ENCODE results near the gene PLEKHN1.

Gene PLEKHN1, protein sequence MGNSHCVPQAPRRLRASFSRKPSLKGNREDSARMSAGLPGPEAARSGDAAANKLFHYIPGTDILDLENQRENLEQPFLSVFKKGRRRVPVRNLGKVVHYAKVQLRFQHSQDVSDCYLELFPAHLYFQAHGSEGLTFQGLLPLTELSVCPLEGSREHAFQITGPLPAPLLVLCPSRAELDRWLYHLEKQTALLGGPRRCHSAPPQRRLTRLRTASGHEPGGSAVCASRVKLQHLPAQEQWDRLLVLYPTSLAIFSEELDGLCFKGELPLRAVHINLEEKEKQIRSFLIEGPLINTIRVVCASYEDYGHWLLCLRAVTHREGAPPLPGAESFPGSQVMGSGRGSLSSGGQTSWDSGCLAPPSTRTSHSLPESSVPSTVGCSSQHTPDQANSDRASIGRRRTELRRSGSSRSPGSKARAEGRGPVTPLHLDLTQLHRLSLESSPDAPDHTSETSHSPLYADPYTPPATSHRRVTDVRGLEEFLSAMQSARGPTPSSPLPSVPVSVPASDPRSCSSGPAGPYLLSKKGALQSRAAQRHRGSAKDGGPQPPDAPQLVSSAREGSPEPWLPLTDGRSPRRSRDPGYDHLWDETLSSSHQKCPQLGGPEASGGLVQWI

DNA sequence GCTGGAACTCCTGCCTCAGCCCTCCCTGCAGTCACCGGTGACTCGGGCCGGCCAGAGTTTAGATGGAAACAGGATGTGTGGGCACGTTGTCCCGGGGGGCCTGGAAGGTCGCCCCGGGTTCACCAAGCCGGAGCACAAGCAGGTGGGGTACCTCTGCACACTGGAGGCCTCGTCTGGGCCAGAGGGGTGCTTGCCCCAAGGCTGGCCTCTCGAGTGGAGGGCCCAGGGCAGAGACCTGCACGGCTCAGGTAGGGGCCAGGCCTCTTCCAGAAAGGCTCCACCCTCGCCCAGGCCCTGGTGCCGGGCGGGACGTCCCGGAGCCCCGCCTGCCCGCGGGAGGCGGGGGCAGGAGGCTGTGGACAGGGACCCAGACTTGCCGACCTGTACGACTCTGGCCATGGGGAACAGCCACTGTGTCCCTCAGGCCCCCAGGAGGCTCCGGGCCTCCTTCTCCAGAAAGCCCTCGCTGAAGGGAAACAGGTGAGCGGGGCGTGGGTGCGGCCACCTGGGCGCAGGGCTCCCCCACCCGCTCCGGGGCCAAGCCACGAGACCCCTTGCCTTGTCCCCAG, at the start of gene PLEKHN1:
TSS of gene PLEKHN1 (plus strand) at position 348 of the 569 bp plus-strand sequence. CDS start at position 398, 50 bp downstream.
- DNase-seq (ENCODE audit: low read depth): no peak

DNA sequence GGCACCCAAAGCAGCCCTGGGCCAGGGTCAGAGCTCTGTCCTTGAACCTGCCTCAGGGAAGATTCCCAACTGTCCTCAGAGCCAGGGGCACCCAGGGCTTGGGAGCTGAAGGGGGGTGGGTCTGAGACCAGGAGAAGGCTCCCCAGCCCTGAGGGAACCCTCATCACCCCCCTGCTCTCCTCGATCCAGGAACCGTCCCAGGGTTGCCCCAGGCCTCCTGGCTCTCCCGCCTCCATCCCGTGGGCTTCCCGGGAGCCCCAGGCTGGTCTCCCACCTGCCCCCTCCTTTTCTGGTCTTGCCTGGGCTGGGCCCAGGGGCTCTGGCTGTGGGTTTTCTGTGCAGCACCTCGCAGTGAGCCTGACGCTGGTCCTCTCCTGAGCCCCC, 49.2 kb upstream of the PLEKHN1 start:
- no peak for DNase-seq (ENCODE audit: low read depth)

DNA sequence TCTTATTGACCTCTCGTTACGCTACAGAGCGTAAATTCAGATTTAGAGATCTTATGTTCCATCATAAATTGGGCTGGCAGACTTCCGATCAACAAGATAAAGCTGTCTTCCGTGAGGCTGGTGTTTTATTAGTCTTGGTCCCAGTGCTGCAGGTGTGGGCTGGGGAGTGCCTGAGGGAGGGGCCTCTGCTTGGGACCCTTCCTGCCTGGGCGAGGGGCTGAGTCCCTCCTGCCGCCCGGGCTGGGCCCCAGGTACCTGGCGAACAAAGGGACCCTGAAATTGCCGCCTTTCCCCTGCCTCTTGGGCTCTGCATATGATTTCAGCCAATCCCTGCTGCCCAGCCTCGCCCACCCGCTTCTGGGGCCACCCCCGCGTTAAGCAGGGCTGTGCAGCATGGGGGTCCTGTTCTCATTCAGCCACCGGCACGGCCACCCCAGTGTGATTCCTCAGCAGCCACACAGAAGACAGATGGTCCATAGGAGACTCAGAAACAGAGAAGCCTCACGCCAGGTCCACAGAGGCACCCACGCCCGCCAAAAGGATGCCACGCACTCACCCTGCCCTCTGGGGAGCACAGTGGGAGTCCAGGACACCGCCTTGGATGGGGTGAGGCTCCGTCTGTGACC, 48.7 kb upstream of the PLEKHN1 start:
- DNase-seq (ENCODE audit: low read depth): no peak

DNA sequence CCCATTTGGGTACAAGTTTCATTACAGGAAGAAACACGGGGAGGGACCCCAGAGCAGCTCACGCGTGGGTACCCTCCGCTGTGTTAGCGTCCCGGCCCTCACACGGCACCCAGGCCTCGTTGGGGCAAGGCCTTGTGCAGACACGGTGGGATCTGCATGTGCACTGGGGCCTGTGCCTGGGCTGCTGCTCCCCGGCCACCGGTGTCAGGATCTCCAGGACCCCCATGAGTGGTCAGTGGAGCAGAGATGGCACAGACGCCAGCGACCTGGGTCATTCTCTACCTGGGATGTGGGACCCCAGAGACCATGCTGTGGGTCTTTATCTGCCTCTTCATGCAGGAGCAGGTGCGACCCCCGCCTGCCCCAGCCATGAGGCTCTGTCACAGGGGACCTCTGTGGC, 47.9 kb upstream of the PLEKHN1 start:
- DNase-seq (ENCODE audit: low read depth): no peak

DNA sequence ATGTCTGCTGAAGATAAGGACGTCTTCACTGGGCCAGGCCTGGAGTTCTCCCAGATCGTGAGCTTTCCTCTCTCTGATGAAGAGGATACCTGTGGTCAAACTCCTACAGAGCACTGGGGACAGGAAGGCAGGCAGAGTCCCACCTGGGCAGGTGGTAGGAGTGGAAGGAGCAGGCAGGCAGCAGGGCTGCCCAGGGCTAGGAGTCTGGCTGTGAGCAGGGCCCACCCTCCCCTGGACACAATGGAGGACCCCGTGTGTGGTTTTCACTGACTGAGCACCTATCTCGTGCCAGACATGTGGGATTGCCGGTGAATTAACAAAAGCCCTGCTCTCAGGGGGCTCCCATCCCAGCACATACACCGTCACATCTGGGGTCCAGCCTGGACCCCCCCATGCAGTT, 47.4 kb upstream of the PLEKHN1 start:
- no peak for DNase-seq (ENCODE audit: low read depth)

DNA sequence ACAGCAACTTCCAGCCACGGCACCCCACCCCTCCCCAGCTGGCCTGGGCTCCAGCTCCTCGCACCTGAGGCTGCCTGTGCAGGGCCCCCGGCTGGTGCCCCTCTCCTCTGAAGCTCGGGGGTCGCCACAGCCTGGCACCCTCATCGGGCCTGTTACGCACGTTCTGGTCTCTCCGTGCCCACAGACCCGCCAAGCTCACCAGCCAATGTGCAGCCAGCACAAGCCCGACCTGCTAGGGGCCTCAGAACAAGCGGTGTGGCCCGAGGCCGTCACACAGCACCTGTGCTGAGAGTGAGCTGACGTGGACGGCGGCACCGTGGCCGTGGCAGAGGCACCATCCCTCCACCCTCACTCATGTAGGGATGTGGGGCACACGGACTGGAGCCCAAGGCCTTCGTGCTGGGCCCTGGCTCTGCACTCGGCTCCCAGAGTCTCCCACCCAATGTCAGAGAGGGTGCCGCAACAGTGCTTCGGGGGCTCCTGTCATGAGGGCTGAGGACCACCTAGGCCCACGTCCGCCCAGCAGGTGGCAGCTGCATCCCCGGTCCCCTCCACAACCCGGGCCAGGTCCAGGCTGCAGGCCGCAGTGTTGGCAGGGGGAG, 46.9 kb upstream of the PLEKHN1 start:
- DNase-seq (ENCODE audit: low read depth): no peak

DNA sequence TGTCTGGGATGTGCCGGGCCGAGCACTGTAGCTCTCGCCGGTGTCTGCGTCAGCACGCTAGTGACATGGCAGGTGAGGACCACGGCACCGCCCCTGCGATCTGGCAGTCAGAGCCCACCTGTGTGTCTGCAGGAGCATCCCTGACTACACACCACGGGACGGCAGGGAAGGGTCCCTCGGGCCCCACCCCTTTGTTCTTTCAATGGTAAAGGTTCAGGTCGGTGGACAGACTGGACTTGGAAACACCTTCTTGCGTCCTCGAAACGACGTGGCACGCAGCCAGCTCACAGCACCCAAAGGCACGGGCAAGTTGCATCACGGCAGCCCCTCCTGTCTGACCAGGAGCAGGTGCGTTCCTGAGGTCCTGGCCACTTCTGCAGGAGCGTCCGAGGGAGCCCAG, 46.3 kb upstream of the PLEKHN1 start:
- no peak for DNase-seq (ENCODE audit: low read depth)

DNA sequence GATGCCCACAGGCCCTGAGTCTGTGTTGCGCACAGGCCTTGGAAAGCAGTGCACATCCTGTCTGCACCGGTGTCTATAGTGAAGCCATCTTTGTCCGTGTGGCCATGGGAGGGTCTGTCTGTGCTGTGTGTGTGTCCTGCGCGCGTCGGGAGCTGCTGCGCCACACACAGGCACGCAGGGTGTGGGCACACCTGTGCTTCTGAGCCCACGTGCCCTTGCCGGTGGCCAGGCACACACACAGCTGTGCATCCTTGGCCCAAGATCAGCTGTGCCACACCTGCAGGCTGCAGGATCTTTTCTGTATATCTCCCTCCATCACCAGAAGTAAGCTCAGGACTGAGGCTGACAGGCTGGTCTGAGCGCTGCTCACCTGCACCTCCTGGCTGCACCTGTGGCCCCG, 45.8 kb upstream of the PLEKHN1 start:
- no peak for DNase-seq (ENCODE audit: low read depth)

DNA sequence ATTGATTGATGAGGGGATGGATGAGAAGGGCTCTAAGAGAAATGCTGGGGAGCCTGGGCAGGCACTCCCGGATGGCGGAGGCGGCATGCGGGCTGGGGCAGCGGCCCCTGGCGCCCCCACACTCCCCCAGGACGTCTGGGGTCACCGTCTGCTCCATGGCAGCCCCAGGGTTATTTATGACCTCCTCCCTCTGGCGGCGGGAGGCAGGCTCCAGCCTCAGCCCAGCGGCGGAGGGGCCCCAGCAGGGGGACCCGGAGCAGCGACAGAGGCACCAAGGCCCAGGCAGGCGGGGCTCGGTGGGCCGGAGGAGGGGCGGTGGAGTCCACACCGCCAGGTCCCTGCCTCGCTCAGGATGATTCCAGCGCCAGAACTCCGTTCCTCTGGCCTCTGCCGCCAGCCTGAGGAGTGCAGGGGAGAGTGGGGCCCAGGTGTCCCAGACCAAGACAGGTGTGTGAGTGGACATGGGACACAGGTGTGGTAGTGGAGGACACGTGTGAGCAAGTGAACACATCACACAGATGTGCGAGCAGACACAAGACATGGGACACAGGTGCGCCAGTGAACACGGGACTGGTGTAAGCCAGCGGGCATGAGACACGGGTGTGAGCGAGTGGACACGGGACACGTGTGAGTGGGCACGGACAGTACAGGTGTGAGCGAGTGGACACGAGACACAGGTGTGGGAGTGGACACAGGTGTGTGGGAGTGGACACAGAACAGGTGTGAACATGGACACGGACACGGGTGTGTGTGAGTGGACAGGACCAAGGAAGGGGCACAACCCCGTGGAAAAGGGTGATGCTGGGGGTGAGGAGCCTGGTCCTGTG, 45.1 kb upstream of the PLEKHN1 start:
- no peak for DNase-seq (ENCODE audit: low read depth)

DNA sequence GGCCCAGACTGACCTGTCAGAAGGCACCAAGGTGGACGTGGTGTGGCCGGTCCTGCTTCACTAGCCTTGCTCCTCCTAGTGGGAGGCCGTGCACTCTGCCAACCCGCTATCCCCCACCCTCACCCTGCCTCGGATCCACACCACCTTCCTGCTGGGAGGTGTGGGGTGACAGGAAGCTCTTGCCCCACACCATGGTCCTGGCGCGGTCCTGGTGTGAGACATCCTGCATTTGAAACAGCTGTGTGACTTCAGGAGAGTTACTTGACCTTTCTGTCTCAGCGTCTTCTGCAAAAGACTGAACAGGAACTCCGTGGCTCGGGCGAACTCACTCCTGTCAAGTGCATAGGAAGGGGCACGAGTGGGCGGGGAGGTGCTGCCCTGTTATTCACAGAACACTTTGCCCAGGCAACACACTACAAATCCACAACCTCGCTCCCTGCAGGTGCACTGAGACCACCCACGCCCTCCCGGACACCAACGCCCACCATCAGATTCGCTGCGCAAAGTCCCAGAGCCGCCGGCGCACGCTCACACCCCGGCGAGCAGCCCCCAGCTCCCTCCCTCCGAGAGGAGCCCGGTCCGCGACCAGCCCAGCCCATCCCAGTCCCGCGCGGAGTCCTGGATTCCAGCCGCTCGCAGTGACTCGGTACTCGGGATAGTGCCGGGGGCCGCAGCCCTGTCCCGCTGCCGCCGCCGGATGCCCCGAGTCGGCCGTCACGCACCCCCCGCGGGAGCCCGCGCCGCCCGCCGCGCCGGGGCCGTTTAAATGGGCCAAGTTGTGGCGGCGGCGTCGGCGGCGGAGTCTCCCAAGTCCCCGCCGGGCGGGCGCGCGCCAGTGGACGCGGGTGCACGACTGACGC, 42.9 kb upstream of the PLEKHN1 start, which contains the start of gene SAMD11:
TSS of gene SAMD11 (plus strand) at position 793 of the 860 bp plus-strand sequence. CDS start 509 bp downstream, outside the sequence.
- DNase-seq (ENCODE audit: low read depth): peak; percentile 21

DNA sequence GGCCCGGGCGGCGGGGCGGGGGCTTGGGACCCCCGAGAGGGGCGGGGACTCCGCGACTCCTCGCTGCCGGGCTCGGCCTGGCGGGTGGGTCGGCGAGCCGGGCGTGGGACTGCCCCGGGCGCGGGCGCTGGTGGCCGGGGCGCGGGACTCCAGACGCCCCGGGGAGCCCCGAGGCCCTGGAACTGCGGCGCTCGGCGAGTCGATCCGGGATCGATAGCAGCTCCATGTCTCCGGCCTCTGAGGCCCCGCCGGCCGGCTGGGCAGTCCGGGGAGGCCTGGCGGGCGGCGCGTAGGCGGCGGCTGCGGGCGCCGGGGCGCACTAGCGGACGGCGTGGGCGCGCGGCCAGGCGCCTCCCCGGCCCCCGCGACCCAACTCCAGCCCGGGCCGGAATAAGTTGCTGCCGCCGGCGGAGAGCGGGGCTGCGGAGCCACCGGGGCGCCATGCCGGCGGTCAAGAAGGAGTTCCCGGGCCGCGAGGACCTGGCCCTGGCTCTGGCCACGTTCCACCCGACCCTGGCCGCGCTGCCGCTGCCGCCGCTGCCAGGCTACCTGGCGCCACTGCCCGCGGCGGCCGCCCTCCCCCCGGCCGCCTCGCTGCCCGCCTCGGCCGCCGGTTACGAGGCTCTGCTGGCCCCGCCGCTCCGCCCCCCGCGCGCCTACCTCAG, 42.2 kb upstream of the PLEKHN1 start:
- no peak for DNase-seq (ENCODE audit: low read depth)

DNA sequence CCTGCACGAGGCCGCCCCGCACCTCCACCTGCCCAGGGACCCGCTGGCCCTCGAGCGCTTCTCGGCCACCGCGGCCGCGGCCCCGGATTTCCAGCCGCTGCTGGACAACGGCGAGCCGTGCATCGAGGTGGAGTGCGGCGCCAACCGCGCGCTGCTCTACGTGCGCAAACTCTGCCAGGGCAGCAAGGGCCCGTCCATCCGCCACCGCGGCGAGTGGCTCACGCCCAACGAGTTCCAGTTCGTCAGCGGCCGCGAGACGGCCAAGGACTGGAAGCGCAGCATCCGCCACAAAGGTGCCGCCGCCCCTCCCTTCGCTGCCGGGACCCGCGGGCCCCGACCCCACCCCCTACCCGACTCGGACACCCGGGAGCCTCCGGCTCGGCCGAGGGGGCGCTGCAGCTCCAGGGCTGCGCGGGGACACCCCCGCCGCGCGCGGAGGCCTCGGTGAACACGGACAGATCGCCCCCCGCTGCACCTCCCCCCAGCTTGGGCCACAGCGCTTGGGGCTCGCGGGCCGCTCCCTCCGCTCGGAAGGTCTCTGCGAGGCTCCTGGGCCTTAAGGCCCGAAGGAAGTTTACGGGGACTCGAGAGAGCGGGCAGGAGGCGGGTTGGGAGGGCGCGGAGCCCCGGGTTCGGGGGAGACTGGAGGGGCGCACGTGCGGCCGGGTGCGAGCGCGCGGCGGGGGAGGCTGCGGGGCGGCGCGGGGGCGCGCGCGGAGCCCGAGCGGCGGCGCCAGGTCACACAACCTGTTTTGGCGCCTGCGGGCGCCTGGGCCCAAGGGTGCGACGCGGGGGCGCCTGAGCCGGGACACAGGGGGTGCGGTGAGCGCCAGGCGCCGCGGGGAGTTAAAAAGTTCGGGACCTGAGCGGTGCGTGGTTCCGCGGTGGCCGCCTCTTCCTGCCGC, 41.4 kb upstream of the PLEKHN1 start:
- DNase-seq (ENCODE audit: low read depth): no peak

DNA sequence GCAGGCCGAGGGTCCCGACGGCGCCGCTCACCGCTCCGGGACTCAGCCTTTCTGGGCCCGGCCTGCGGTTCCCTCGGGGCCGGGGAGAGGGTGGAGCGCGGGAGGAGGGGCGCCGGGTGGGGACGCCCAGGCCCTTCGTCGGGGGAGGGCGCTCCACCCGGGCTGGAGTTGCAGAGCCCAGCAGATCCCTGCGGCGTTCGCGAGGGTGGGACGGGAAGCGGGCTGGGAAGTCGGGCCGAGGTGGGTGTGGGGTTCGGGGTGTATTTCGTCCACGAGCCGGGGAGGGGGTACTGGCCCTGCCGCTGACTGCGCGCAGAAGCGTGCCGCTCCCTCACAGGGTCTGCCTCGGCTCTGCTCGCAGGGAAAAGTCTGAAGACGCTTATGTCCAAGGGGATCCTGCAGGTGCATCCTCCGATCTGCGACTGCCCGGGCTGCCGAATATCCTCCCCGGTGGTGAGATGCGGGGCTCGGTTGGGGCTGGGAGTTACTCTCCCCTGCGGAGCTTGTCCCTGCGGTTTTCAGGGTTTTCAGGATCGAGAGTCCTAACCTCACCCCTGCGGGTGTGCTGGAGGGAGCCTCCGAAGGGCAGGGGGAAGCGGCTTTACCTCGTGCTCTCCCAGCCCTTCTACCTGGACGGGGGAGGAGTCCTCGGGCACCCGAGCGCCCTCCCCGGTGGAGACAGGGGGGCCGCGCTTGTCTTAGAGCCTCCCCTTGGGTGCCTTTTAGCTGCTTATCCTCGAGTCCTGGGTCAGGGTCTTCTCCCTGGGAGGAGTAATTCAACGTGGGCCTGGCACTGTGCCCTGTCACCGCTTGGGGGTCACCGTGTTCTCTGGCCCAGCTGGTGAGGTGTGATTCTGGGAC, 40.5 kb upstream of the PLEKHN1 start:
- no peak for DNase-seq (ENCODE audit: low read depth)

DNA sequence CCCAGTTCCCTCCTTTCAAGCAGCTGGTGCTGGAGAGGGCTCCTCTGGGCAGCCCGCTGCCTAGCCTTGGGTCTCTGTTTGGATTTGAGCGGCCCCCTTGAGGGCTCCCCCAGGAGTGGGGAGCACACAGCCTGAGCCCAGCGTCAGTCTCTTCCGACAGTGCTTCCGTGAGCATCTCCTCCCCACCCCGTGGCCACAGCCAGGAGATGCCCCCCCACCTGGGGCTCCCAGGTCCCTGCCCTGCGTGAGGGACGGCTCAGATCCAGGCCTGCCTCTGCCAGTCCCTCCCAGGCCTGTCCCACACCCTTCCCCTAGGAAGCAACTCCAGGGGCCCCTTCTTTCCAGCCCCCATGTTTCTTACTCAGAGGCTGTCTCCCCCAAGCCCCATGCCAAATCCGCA, 39.0 kb upstream of the PLEKHN1 start:
- DNase-seq (ENCODE audit: low read depth): no peak

DNA sequence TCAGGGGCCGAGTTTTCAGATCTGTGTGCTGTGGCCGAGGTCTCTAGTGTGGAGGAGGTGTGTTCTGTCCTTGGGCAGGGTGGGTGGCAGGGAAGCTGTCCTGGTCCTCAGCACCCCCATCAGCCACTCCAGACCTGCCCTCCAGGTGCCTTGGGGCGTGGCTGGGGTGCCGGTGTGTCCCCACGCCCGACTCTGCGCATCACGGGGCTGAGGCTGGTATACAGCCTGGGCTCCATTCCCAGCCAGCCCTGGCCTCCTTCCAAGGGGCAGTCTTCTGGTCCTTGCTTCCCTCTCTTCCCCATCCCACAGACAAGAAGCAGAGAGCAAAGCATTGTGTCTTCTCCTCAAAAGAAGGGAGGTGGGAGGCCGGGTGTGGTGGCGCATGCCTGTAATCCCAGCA, 38.5 kb upstream of the PLEKHN1 start:
- DNase-seq (ENCODE audit: low read depth): no peak

DNA sequence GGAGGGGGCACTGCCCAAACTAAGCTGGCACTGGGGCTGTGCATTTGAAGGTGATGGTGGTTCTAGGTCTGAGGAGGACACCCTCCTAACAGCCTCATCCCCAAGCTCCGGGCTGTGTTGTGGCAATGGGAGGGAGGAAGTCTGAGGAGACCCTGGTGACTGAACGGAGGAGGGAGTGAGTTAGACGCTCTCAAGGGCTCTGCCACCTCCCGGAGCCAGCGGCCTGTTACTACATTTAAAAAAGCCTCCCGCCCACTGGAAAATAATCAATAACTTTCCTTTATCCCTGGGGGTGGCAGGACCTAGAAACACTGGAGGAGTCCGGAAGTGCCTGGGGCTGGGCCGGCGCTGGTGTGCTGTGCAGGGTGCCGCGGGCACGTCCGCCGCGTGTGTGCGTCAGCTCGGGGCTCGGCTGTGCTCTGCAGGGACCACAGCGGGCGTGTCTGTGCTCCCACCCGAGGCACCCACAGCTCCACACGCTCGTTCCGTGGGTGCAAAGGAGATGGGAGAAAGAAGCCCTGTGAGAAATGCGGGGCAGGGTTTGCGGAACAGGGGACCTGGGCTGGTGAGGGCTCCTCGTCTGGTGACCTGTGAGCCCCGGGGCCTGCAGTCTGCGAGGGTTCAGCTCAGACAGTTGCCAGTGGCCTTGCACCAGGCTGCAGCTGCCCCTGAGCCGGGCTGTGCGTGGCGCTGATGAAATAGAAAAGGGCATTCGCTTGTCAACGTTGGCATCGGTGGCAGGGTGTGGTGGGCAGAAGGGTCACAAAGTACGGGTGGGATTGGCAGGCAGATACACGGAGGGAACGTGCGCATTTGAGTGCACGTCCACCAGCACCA, 37.2 kb upstream of the PLEKHN1 start:
- DNase-seq (ENCODE audit: low read depth): no peak
